Upper lobe of left lung (tissue), 6 donors: ENCODE results near the gene USP4. TPM values are rescaled to one million over a fixed set of nuclear protein-coding genes. Genes with fewer than 3 reads are reported as not detected.

ENCODE experiments used
- ATAC-seq, 2 donors: fragments of 200-7000 bp; cut with Tn5 transposase; one replicate each; pipeline ENCODE4 v1.9.1; 2022; ENCODE audit warnings: mild to moderate bottlenecking in 2 of 2, moderate library complexity in 2 of 2; ENCODE audit not compliant: low FRiP score in 2 of 2
- DNase-seq, 2 donors: peaks; one replicate each; pipeline ENCODE4 v3.0.0-alpha.2; 2019 to 2020
- H3K27ac ChIP-seq, 4 donors: fragments of 200-600 bp; sonication (generic); one replicate each; pipeline ENCODE4 v1.5.1; 2016 to 2019
- H3K27me3 ChIP-seq, 4 donors: fragments of 200-600 bp; sonication (generic); one replicate each; pipeline ENCODE4 v1.5.1; 2017 to 2019
- H3K36me3 ChIP-seq, 4 donors: fragments of 200-600 bp; sonication (generic); one replicate each; pipeline ENCODE4 v1.5.1; 2016 to 2019
- H3K4me1 ChIP-seq, 4 donors: fragments of 200-600 bp; sonication (generic); one replicate each; pipeline ENCODE4 v1.5.1; 2018 to 2019
- H3K4me3 ChIP-seq, 4 donors: fragments of 200-600 bp; sonication (generic); one replicate each; pipeline ENCODE4 v1.5.1; 2017 to 2019; ENCODE audit warnings: mild to moderate bottlenecking in 2 of 4, moderate library complexity in 1 of 4
- H3K9me3 ChIP-seq, 4 donors: fragments of 200-600 bp; sonication (generic); one replicate each; pipeline ENCODE4 v1.5.1; 2018 to 2019
- EP300 ChIP-seq, 4 donors: sonication (generic); formaldehyde crosslinking; IDR thresholded peaks; one replicate each; pipeline ENCODE4 v1.5.1; 2017; ENCODE audit warnings: antibody characterized with exemption in 4 of 4, control low read depth in 2 of 4
- POLR2A ChIP-seq, 4 donors: fragments of 450-650 bp; IDR thresholded peaks; one replicate each; pipeline ENCODE4 v1.5.1; 2016 to 2017; ENCODE audit warnings: antibody characterized with exemption in 4 of 4, mild to moderate bottlenecking in 2 of 4
- POLR2AphosphoS5 ChIP-seq, 2 donors: sonication (generic); formaldehyde crosslinking; IDR thresholded peaks; one replicate each; pipeline ENCODE4 v1.5.1; 2017; ENCODE audit warnings: antibody characterized with exemption in 2 of 2
- WGBS, 2 donors: methylation state at CpG; one replicate each; pipeline ENCODE4 v1.1.5; 2017 to 2018; 5-methylcytosine and 5-hydroxymethylcytosine counted together
- total RNA-seq, 6 donors: library from RNA; depleted of rRNA in 4 of 6; stranded (reverse); fragments of >200 nt in 4 of 6; gene quantifications; one replicate each; pipeline versions ENCODE4 v1.1.0 to v1.2.1, GENCODE V29; 2016 to 2021
- TF ChIP-seq, protein P1 (sequence below), 6 experiments: fragments of 450-650 bp in 4 of 6; fragments of 200-600 bp in 2 of 6; sonication (generic) in 2 of 6; IDR thresholded peaks; one replicate each; pipeline ENCODE4 v1.5.1; 2016 to 2019; ENCODE audit warnings: antibody characterized with exemption in 6 of 6
- donor health status: DM: no; HTN: no; CAD: no; lungs with moderate emphysema.
- donor health status: DM: no; HTN: yes; CAD: no; lungs with severe emphysema.

The USP4 gene, protein sequence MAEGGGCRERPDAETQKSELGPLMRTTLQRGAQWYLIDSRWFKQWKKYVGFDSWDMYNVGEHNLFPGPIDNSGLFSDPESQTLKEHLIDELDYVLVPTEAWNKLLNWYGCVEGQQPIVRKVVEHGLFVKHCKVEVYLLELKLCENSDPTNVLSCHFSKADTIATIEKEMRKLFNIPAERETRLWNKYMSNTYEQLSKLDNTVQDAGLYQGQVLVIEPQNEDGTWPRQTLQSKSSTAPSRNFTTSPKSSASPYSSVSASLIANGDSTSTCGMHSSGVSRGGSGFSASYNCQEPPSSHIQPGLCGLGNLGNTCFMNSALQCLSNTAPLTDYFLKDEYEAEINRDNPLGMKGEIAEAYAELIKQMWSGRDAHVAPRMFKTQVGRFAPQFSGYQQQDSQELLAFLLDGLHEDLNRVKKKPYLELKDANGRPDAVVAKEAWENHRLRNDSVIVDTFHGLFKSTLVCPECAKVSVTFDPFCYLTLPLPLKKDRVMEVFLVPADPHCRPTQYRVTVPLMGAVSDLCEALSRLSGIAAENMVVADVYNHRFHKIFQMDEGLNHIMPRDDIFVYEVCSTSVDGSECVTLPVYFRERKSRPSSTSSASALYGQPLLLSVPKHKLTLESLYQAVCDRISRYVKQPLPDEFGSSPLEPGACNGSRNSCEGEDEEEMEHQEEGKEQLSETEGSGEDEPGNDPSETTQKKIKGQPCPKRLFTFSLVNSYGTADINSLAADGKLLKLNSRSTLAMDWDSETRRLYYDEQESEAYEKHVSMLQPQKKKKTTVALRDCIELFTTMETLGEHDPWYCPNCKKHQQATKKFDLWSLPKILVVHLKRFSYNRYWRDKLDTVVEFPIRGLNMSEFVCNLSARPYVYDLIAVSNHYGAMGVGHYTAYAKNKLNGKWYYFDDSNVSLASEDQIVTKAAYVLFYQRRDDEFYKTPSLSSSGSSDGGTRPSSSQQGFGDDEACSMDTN
- 100 to 1,000 TPM in 2 of 6 donors, 10 to 100 TPM in 4; 28.1 to 190 (median 66.9) TPM for total RNA-seq

DNA sequence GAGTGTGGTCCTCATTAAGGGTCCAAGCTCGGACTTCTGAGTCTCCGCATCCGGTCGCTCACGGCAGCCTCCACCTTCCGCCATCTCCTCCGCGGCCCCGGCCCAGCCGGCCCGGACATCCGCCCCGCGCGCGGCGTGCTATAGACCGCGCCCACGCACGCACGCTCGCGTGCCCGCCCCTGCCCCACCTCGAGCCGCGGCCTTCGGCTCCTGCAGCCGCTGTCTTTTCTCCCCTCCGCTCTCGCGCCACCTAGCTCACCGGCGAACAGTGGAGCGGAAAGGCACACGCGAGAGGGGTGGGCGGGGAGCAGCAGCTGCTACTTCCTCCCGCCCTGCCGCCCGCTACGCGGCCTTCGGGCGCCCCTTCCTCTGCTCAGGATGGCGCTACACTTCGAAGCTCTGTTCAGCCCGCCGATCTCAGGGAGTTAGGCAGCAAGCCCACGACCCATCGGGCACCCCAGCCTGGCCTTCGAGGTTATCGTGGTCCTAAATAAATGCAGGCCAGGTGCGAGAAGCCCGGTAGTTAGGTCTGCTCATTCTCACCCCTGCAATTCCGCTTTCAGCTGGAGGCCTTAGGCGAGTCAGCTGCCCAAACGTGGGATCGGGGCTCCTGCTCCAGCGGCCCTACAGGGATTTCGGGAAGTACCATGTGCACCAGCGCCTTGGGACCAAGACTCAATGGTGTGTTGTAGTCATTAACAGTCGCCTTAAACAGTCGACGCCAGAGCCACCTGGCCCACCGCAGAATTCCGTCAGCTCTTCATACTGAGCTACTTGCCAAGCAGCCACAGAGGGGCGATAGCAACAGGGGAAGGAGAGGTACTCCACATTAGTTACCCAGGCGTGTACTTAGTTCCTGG lies at the start of gene USP4:
TSS of gene USP4 (minus strand) at position 113 of the 860 bp plus-strand sequence. CDS start at position 84, 29 bp downstream.
- Histone ChIP-seq H3K27me3 (no peaks in the 10 kb centered on the region), H3K9me3 (no peaks in the 10 kb centered on the region), H3K4me1 (peaks cover 32 to 60% (median 47%) of the 10 kb centered on the region in 4 donors), H3K36me3 (peaks cover 0 to 18% (median 16%) of the 10 kb centered on the region in 4 donors), H3K27ac (peak within 1 kb of the TSS; percentile 94 to 99 (median 96)), H3K4me3 (peak within 1 kb of the TSS; percentile 76 to 83 (median 77))
- DNase-seq (peak; percentile 94 to 98), ATAC-seq (peak; percentile 97)
- WGBS, 2 donors = 0% methylated on average over 16 to 48 of the region's 70 CpGs
- TF ChIP-seq, protein P1, sequence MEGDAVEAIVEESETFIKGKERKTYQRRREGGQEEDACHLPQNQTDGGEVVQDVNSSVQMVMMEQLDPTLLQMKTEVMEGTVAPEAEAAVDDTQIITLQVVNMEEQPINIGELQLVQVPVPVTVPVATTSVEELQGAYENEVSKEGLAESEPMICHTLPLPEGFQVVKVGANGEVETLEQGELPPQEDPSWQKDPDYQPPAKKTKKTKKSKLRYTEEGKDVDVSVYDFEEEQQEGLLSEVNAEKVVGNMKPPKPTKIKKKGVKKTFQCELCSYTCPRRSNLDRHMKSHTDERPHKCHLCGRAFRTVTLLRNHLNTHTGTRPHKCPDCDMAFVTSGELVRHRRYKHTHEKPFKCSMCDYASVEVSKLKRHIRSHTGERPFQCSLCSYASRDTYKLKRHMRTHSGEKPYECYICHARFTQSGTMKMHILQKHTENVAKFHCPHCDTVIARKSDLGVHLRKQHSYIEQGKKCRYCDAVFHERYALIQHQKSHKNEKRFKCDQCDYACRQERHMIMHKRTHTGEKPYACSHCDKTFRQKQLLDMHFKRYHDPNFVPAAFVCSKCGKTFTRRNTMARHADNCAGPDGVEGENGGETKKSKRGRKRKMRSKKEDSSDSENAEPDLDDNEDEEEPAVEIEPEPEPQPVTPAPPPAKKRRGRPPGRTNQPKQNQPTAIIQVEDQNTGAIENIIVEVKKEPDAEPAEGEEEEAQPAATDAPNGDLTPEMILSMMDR (IDR thresholded peaks at IDR 0.05) = peak in 5 of 6 experiments; percentile 37 to 65 (median 43)
- peak; percentile 86 to 89 for TF ChIP-seq POLR2AphosphoS5 (IDR thresholded peaks at IDR 0.05)
- peak in 2 of 4 donors; percentile 53 to 60 for TF ChIP-seq EP300 (IDR thresholded peaks at IDR 0.05)
- peak in 3 of 4 donors; percentile 47 to 93 (median 83) for TF ChIP-seq POLR2A (IDR thresholded peaks at IDR 0.05)

DNA sequence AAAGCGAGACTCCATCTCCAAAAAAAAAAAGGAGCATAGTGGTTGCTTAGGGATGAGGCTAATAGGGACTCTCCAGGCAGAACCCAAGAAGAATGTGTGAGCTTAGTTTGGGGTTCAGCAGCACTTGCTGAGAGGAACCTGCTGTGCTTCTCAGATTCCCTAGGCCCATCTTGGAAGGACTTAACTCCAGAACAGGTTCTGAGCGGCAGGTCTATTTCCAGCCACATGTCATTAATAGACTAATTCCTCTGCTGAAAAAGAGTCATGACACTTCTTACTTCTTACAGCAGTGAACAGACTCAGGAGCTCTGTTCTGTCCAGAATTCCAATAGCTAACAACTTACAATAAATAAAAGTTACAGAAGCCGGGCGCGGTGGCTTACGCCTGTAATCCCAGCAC lies 49.4 kb upstream of the USP4 start:
- DNase-seq = no peak
- H3K9me3 ChIP-seq = no peaks in the 10 kb centered on the region
- H3K4me1 ChIP-seq = peaks cover 38 to 81% (median 51%) of the 10 kb centered on the region in 4 donors
- H3K4me3 ChIP-seq = no peak overlapping the region
- H3K36me3 ChIP-seq = peaks cover 0 to 10% (median 1%) of the 10 kb centered on the region in 4 donors
- H3K27me3 ChIP-seq = no peaks in the 10 kb centered on the region
- TF ChIP-seq EP300 (IDR thresholded peaks at IDR 0.05) = no peak
- no peak for TF ChIP-seq POLR2A (IDR thresholded peaks at IDR 0.05)
- TF ChIP-seq POLR2AphosphoS5 (IDR thresholded peaks at IDR 0.05) = no peak
- TF ChIP-seq, protein P1 (IDR thresholded peaks at IDR 0.05) = no peak
- 96 to 97% methylated on average over 6 of the region's 6 CpGs for WGBS, 2 donors
- ATAC-seq = no peak
- H3K27ac ChIP-seq = no peak overlapping the region

DNA sequence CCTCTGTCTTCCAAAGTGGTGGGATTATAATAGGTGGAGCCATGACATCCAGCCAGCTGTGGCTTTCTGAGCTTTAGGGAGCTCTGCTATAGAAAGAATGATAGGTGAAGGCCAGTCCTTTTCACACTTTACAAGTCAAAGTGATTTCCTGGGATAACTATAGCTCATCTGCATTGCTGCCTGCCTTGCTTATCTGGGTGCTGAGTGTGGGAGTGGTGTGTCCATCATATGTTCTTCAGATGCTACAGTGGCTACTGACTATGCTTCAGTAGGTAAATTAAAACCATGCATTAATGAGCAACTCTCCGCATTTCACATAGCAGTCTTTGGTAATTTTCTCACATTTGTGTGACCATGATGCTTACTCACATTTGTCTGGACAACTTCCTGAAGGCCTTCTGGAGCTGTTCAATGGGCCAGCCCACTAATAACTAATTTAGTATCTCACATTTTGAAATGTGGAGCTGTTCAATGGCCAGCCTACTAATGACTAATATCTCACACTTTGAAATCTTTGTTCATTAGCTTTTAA lies 48.5 kb upstream of the USP4 start:
- Histone ChIP-seq H3K4me1 (peaks cover 38 to 91% (median 58%) of the 10 kb centered on the region in 4 donors), H3K27me3 (no peaks in the 10 kb centered on the region), H3K36me3 (peaks cover 0 to 6% (median 0%) of the 10 kb centered on the region in 4 donors), H3K4me3 (no peak overlapping the region), H3K27ac (peak overlapping the region in 1 of 4 donors; percentile 30), H3K9me3 (no peaks in the 10 kb centered on the region)
- ATAC-seq (no peak), DNase-seq (no peak)
- no peak for TF ChIP-seq EP300 (IDR thresholded peaks at IDR 0.05)
- TF ChIP-seq POLR2A (IDR thresholded peaks at IDR 0.05) = no peak
- no peak for TF ChIP-seq POLR2AphosphoS5 (IDR thresholded peaks at IDR 0.05)
- TF ChIP-seq, protein P1 (IDR thresholded peaks at IDR 0.05) = no peak
- 81 to 83% methylated on average over 1 of the region's 1 CpG for WGBS, 2 donors

DNA sequence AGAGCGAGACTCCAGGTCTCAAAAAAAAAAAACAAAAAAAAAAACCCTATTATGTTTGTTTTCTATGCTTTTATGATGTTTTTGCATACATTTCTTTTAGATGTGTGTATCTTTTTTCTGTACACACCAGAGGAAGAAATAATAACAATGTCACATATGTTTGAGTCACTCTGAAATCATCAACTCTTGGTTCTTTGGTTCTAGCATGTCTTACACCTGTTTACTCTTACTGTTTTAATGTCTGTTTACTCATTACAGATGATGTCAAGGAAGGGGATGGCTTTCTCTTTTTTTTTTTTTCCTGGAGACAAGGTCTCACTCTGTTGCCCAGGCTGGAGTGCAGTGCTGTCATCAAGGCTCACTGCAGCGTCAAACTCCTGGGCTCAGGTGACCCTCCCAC lies 47.9 kb upstream of the USP4 start:
- 100% methylated on average over 2 of the region's 2 CpGs for WGBS, 2 donors
- H3K27me3 ChIP-seq = no peaks in the 10 kb centered on the region
- peaks cover 38 to 91% (median 61%) of the 10 kb centered on the region in 4 donors for H3K4me1 ChIP-seq
- peaks cover 0 to 6% (median 0%) of the 10 kb centered on the region in 4 donors for H3K36me3 ChIP-seq
- DNase-seq (no peak), ATAC-seq (no peak)
- peak overlapping the region in 2 of 4 donors; percentile 7 to 30 for H3K27ac ChIP-seq
- no peak for TF ChIP-seq POLR2A (IDR thresholded peaks at IDR 0.05)
- H3K9me3 ChIP-seq = no peaks in the 10 kb centered on the region
- H3K4me3 ChIP-seq = no peak overlapping the region
